Measurements from ENCODE around the gene POU6F2.

The POU6F2 gene

DNA sequence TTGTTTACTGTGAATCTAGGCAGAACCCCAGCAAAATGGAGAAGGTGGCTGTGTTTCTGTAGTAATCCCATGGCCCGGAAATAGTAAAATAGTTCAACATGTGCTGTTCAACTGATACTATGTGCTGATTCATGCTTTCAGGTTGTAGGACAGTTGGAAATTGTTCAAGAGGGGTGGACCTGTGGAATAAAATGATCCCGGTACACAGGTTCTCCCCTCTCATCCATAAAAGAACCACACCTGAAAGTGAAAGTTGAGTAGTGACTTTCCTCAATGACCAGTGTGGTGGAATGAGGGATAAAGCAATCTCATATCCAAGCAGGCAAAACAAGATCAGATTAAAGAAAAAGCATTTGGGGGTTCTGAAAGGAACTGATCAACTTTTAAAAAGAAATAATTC is 177.1 kb downstream of the POU6F2 start:
- H3K79me2 ChIP-seq (ENCODE audit: control insufficient read depth, low read length): no peaks in the 10 kb centered on the region
- no peak overlapping the region for H3K4me2 ChIP-seq (ENCODE audit: low read length)
- no peaks in the 10 kb centered on the region for H4K20me1 ChIP-seq (ENCODE audit: control insufficient read depth, insufficient read depth, low read depth, low read length)
- TF ChIP-seq, protein P1, sequence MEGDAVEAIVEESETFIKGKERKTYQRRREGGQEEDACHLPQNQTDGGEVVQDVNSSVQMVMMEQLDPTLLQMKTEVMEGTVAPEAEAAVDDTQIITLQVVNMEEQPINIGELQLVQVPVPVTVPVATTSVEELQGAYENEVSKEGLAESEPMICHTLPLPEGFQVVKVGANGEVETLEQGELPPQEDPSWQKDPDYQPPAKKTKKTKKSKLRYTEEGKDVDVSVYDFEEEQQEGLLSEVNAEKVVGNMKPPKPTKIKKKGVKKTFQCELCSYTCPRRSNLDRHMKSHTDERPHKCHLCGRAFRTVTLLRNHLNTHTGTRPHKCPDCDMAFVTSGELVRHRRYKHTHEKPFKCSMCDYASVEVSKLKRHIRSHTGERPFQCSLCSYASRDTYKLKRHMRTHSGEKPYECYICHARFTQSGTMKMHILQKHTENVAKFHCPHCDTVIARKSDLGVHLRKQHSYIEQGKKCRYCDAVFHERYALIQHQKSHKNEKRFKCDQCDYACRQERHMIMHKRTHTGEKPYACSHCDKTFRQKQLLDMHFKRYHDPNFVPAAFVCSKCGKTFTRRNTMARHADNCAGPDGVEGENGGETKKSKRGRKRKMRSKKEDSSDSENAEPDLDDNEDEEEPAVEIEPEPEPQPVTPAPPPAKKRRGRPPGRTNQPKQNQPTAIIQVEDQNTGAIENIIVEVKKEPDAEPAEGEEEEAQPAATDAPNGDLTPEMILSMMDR (IDR thresholded peaks at IDR 0.05; ENCODE audit: low read depth, low read length, poor library complexity, severe bottlenecking): no peak
- TF ChIP-seq EZH2phosphoT487 (IDR thresholded peaks at IDR 0.05; ENCODE audit: borderline replicate concordance, low read length): no peak
- no peak overlapping the region for H3K27ac ChIP-seq (ENCODE audit: low read depth, low read length)
- no peaks in the 10 kb centered on the region for H3F3A ChIP-seq (ENCODE audit: control insufficient read depth, insufficient read depth)
- no peaks in the 10 kb centered on the region for H3K36me3 ChIP-seq (ENCODE audit: control insufficient read depth, low read length)
- no peaks in the 10 kb centered on the region for H3K9me3 ChIP-seq (ENCODE audit: control insufficient read depth, insufficient read depth, low read length)
- no peaks in the 10 kb centered on the region for H3K4me1 ChIP-seq (ENCODE audit: control insufficient read depth, low read length)
- no peaks in the 10 kb centered on the region for H3K27me3 ChIP-seq (ENCODE audit: control insufficient read depth, low read length)
- no peaks in the 10 kb centered on the region for H3K9me2 ChIP-seq (replicated peaks; ENCODE audit: control insufficient read depth, low read length)
- no peak overlapping the region for H3K4me3 ChIP-seq (ENCODE audit: low read length)

DNA sequence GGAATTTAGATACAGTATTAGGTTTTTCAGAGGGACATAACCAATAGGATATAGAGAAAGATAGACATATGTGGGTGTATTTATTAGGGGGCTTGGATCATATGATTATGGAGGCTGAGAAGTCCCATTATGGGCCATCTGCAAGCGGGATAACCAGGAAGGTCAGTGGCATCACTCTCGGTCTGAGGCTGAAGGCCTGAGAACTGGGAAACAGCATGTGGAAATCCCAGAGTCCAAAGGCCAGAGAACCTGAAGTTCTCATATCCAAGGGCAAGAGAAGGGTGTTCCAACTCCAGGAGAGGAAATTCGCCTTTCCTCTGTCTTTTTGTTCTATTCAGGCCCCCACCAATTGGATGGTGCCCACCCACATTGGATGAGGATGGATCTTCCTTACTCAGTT is 180.7 kb downstream of the POU6F2 start:
- no peaks in the 10 kb centered on the region for H3K27me3 ChIP-seq (ENCODE audit: control insufficient read depth, low read length)

DNA sequence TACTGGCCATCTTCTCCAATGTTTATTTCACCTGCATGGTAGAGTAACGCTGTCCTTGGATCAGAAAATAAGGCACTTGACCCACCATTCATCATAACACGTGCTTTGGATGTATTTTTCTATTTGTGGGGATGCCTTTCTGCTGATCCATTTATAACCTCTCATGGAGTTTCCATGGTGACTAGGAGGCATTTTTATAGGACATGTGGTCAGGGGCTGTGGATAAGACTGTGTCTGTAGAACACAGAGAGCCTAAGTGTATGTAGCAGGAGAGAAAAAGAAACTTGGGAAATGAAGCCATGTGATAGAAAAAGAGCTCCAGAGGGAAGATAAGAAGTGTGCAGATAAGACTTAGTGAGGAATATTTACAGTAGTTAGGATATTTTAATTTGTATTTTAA is 184.2 kb downstream of the POU6F2 start:
- Histone ChIP-seq H3K9me2 (replicated peaks; ENCODE audit: control insufficient read depth, low read length) (no peaks in the 10 kb centered on the region), H3K79me2 (ENCODE audit: control insufficient read depth, low read length) (no peaks in the 10 kb centered on the region), H3K36me3 (ENCODE audit: control insufficient read depth, low read length) (no peaks in the 10 kb centered on the region), H4K20me1 (ENCODE audit: control insufficient read depth, insufficient read depth, low read depth, low read length) (no peaks in the 10 kb centered on the region), H3K4me1 (ENCODE audit: control insufficient read depth, low read length) (no peaks in the 10 kb centered on the region), H3K4me3 (ENCODE audit: low read length) (no peak overlapping the region), H3K27ac (ENCODE audit: low read depth, low read length) (no peak overlapping the region), H3K9me3 (ENCODE audit: control insufficient read depth, insufficient read depth, low read length) (no peaks in the 10 kb centered on the region), H3K4me2 (ENCODE audit: low read length) (no peak overlapping the region), H3K27me3 (ENCODE audit: control insufficient read depth, low read length) (no peaks in the 10 kb centered on the region), H3F3A (ENCODE audit: control insufficient read depth, insufficient read depth) (no peaks in the 10 kb centered on the region)
- TF ChIP-seq, protein P1 (IDR thresholded peaks at IDR 0.05; ENCODE audit: low read depth, low read length, poor library complexity, severe bottlenecking): no peak
- no peak for TF ChIP-seq EZH2phosphoT487 (IDR thresholded peaks at IDR 0.05; ENCODE audit: borderline replicate concordance, low read length)

More for the DNA sequence above, 180.7 kb downstream of the POU6F2 start:
- Histone ChIP-seq H3K36me3 (ENCODE audit: control insufficient read depth, low read length) (no peaks in the 10 kb centered on the region), H3K27ac (ENCODE audit: low read depth, low read length) (no peak overlapping the region), H4K20me1 (ENCODE audit: control insufficient read depth, insufficient read depth, low read depth, low read length) (no peaks in the 10 kb centered on the region), H3K4me3 (ENCODE audit: low read length) (no peak overlapping the region), H3K9me3 (ENCODE audit: control insufficient read depth, insufficient read depth, low read length) (no peaks in the 10 kb centered on the region), H3K9me2 (replicated peaks; ENCODE audit: control insufficient read depth, low read length) (no peaks in the 10 kb centered on the region), H3K4me1 (ENCODE audit: control insufficient read depth, low read length) (no peaks in the 10 kb centered on the region), H3K79me2 (ENCODE audit: control insufficient read depth, low read length) (no peaks in the 10 kb centered on the region), H3F3A (ENCODE audit: control insufficient read depth, insufficient read depth) (no peaks in the 10 kb centered on the region), H3K4me2 (ENCODE audit: low read length) (no peak overlapping the region)
- TF ChIP-seq, protein P1 (IDR thresholded peaks at IDR 0.05; ENCODE audit: low read depth, low read length, poor library complexity, severe bottlenecking): no peak
- no peak for TF ChIP-seq EZH2phosphoT487 (IDR thresholded peaks at IDR 0.05; ENCODE audit: borderline replicate concordance, low read length)

DNA sequence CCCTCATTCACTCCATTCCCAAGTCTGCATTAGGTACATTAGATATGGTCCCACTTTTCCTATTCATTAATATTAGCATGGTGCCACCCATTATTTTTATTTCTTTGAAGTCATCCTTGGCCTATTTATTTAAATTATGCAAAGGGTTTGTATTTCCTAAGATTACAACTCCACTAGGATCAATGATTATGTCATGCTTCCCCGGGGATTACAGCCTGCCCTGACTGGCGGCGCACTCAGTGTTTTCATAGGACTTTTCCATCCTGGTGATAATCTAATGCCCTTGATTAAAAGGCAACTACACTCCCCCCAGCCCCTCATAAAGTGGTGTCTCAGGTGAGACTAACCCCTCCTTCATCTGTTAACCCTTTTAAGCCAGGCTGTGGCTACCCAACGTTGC is 187.2 kb downstream of the POU6F2 start:
- no peaks in the 10 kb centered on the region for H3K4me1 ChIP-seq (ENCODE audit: control insufficient read depth, low read length)
- no peak overlapping the region for H3K4me2 ChIP-seq (ENCODE audit: low read length)
- no peaks in the 10 kb centered on the region for H3K27me3 ChIP-seq (ENCODE audit: control insufficient read depth, low read length)
- H3K4me3 ChIP-seq (ENCODE audit: low read length): no peak overlapping the region
- no peaks in the 10 kb centered on the region for H4K20me1 ChIP-seq (ENCODE audit: control insufficient read depth, insufficient read depth, low read depth, low read length)
- H3K36me3 ChIP-seq (ENCODE audit: control insufficient read depth, low read length): no peaks in the 10 kb centered on the region
- H3K79me2 ChIP-seq (ENCODE audit: control insufficient read depth, low read length): no peaks in the 10 kb centered on the region
- TF ChIP-seq, protein P1 (IDR thresholded peaks at IDR 0.05; ENCODE audit: low read depth, low read length, poor library complexity, severe bottlenecking): no peak
- TF ChIP-seq EZH2phosphoT487 (IDR thresholded peaks at IDR 0.05; ENCODE audit: borderline replicate concordance, low read length): no peak
- H3K9me2 ChIP-seq (replicated peaks; ENCODE audit: control insufficient read depth, low read length): no peaks in the 10 kb centered on the region
- H3F3A ChIP-seq (ENCODE audit: control insufficient read depth, insufficient read depth): no peaks in the 10 kb centered on the region
- H3K9me3 ChIP-seq (ENCODE audit: control insufficient read depth, insufficient read depth, low read length): no peaks in the 10 kb centered on the region
- H3K27ac ChIP-seq (ENCODE audit: low read depth, low read length): no peak overlapping the region

Data from DOHH2 (cell line).